Nephron (organoid): ENCODE measurements around the gene LIMS1.
A peak's percentile ranks its signal among the peaks of the same experiment; 100 is the strongest.
"Not testable (repeated sequence)": the region's sequence is repeated elsewhere in the genome, so short reads cannot be mapped to it uniquely, and the experiment has no call there.

Experiments
- H3K27ac Mint-ChIP-seq, 3 experiments: 2 replicates each; pipeline ENCODE4 v1.8.0; 2020; ENCODE audit warnings: mixed read lengths in 3 of 3, mild to moderate bottlenecking in 2 of 3, moderate library complexity in 1 of 3
- H3K27me3 Mint-ChIP-seq: 2 replicates; pipeline ENCODE4 v1.8.0; 2021; ENCODE audit warnings: low read depth, mild to moderate bottlenecking, moderate library complexity, mixed read lengths
- H3K36me3 Mint-ChIP-seq: 2 replicates; pipeline ENCODE4 v1.8.0; 2020; ENCODE audit warnings: low read depth, mixed read lengths
- H3K4me1 Mint-ChIP-seq: 2 replicates; pipeline ENCODE4 v1.8.0; 2020; ENCODE audit warnings: mixed read lengths
- H3K4me3 Mint-ChIP-seq, 3 experiments: 2 replicates each; pipeline ENCODE4 v1.8.0; 2020; ENCODE audit warnings: mild to moderate bottlenecking in 3 of 3, mixed read lengths in 3 of 3, moderate library complexity in 2 of 3
- H3K9me3 Mint-ChIP-seq: 2 replicates; pipeline ENCODE4 v1.8.0; 2020; ENCODE audit warnings: mixed read lengths
- CTCF ChIP-seq, 3 experiments: fragments of 200-600 bp; sonication (generic); IDR thresholded peaks; one replicate each; pipeline ENCODE4 v1.5.0; 2021; ENCODE audit warnings: antibody characterized with exemption in 3 of 3; ENCODE audit not compliant: unreplicated experiment in 3 of 3

LIMS1 gene

DNA sequence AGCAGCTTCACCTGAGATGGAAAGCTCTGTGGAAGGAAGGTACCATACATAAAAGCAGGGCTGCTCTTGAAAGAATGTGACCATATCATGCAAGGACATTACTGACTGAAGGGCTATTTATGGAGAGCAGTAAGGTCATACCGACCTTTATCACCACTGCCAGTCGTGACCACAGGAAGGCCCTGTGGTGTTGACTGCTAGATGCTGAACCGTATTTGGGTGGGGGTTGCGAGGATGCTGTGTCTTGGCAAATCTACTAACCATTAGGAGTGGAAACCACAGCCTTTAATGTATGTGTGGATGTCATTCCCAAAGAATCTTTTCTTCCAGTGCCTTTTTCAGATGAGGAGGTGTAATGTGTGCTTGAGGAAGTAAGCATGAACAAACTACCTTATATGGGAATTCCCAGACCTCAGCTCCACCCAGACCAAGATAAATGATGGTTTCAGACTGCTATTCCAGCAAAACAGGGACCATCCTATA lies 60.8 kb downstream of the LIMS1 start:
- Mint-ChIP-seq H3K36me3 (peaks cover 3% of the 10 kb centered on the region), H3K27ac (peak overlapping the region in 2 of 3 experiments; percentile 15 to 32), H3K4me3 (no peak overlapping the region), H3K9me3 (peaks cover 2% of the 10 kb centered on the region), H3K4me1 (peaks cover 40% of the 10 kb centered on the region), H3K27me3 (no peaks in the 10 kb centered on the region)
- TF ChIP-seq CTCF (IDR thresholded peaks at IDR 0.05; ENCODE audit: unreplicated experiment in 3 of 3) = no peak

- H3K9me3 Mint-ChIP-seq, H3K4me3 Mint-ChIP-seq, H3K27me3 Mint-ChIP-seq, H3K36me3 Mint-ChIP-seq: not testable (repeated sequence)
- Mint-ChIP-seq H3K4me1 (peaks cover 39% of the 10 kb centered on the region), H3K27ac (peak overlapping the region in 2 of 3 experiments; percentile 15 to 32)
Observed at GRCh38 chr2:108595771-108596170, 61.5 kb downstream of the LIMS1 start.

DNA sequence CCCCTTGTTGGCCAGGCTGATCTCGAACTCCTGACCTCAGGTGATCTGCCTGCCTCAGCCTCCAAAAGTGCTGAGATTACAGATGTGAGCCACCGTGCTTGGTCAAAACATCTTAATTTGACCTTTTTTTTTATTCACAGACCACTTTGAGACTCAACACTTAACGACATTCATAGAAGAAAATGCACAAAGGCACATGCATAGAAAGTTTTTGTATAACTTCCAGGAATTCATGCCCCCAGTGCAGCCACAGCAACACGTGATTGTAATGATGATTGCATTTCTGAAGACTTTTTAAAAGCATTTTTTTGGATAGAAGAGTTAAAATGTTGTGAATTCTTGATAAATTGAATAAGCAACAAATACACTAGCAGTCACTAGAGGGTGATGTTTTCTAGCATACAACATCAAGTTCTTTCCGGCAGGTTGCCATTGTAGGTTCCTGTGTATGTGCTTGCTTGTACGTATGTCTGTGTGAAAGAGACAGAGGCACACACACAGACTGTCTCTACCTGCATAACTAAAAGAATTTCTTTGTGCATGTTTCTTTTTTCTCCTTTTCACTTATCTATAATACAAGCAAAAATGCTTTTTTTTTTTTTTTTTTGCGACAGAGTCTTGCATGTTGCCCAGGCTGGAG lies 63.0 kb downstream of the LIMS1 start:
- peaks cover 17% of the 10 kb centered on the region for H3K36me3 Mint-ChIP-seq
- H3K4me1 Mint-ChIP-seq = peaks cover 36% of the 10 kb centered on the region
- TF ChIP-seq CTCF (IDR thresholded peaks at IDR 0.05; ENCODE audit: unreplicated experiment in 3 of 3) = peak in 1 of 3 experiments; percentile 25
- peaks cover 12% of the 10 kb centered on the region for H3K9me3 Mint-ChIP-seq
- not testable (repeated sequence) for H3K27ac Mint-ChIP-seq, H3K4me3 Mint-ChIP-seq, H3K27me3 Mint-ChIP-seq

DNA sequence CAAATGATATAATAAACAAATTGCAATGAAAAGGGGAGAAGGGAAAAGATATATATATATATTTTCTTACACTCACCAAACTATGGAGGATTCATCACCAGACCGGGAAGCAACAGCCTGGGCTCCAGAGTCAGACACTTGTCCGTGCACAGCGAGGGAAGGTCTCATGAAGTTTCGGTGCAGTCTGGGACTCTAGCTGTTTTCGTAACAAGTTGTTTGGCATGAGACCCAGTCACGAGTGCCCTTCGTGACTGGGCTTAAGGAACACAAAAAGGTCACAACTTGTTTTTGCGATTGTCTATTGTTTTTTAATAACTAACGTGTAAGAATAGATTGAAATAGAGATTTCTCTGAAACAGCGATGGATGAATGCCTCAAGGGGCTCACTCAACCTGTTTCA lies 66.9 kb downstream of the LIMS1 start:
- not testable (repeated sequence) for H3K4me1 Mint-ChIP-seq, H3K27ac Mint-ChIP-seq, H3K4me3 Mint-ChIP-seq, H3K27me3 Mint-ChIP-seq
- Mint-ChIP-seq H3K36me3 (peaks cover 29% of the 10 kb centered on the region), H3K9me3 (peaks cover 17% of the 10 kb centered on the region)

GRCh38 chr2:108602422-108602821 lies 68.2 kb downstream of the LIMS1 start:
- no peak for TF ChIP-seq CTCF (IDR thresholded peaks at IDR 0.05; ENCODE audit: unreplicated experiment in 3 of 3)
- Mint-ChIP-seq H3K4me3 (no peak overlapping the region), H3K27ac (no peak overlapping the region), H3K9me3 (peaks cover 17% of the 10 kb centered on the region), H3K36me3 (peaks cover 29% of the 10 kb centered on the region), H3K4me1 (peaks cover 12% of the 10 kb centered on the region), H3K27me3 (no peaks in the 10 kb centered on the region)

- H3K4me1 Mint-ChIP-seq = peaks cover 22% of the 10 kb centered on the region
- H3K36me3 Mint-ChIP-seq = peaks cover 26% of the 10 kb centered on the region
- no peak overlapping the region for H3K4me3 Mint-ChIP-seq
- no peak overlapping the region for H3K27ac Mint-ChIP-seq
- H3K9me3 Mint-ChIP-seq = peaks cover 15% of the 10 kb centered on the region
- TF ChIP-seq CTCF (IDR thresholded peaks at IDR 0.05; ENCODE audit: unreplicated experiment in 3 of 3) = no peak
- no peaks in the 10 kb centered on the region for H3K27me3 Mint-ChIP-seq
Observed at GRCh38 chr2:108604196-108604595, 69.9 kb downstream of the LIMS1 start.

- Mint-ChIP-seq H3K4me1 (peaks cover 26% of the 10 kb centered on the region), H3K4me3 (no peak overlapping the region), H3K27me3 (no peaks in the 10 kb centered on the region), H3K9me3 (peaks cover 8% of the 10 kb centered on the region), H3K36me3 (peaks cover 19% of the 10 kb centered on the region), H3K27ac (no peak overlapping the region)
- TF ChIP-seq CTCF (IDR thresholded peaks at IDR 0.05; ENCODE audit: unreplicated experiment in 3 of 3) = no peak
Observed at GRCh38 chr2:108605947-108606346, 71.7 kb downstream of the LIMS1 start.
